ENCODE results near the gene RASSF1. TPM values are rescaled to one million over a fixed set of nuclear protein-coding genes. Genes with fewer than 3 reads are reported as not detected.

The RASSF1 gene
- total and polyA plus RNA-seq, 2 of the 13 experiments (the other 11 are each of a cell fraction or from before 2014, with no cell fraction given), result 10.2 to 27.5 TPM

- H4K20me1 ChIP-seq (ENCODE audit: insufficient read depth, low read length), result no peaks in the 10 kb centered on the region
- no peaks in the 10 kb centered on the region for H3K79me2 ChIP-seq (ENCODE audit: insufficient read depth, low read length)
- peaks cover 17 to 67% of the 10 kb centered on the region in 2 experiments; a peak in 4 of 5 replicates for H3K27me3 ChIP-seq (ENCODE audit: control insufficient read depth in 1 of 2, insufficient read depth in 2 of 2, low read length in 2 of 2)
- no peaks in the 10 kb centered on the region for H3K36me3 ChIP-seq (replicated peaks in 1 of 2; ENCODE audit: control insufficient read depth in 1 of 2, insufficient read depth in 2 of 2, low read length in 2 of 2)
- TF ChIP-seq PCBP1 (IDR thresholded peaks at IDR 0.05; ENCODE audit: borderline replicate concordance, low read depth, low read length), result no peak
- no peak for TF ChIP-seq GLMP (CRISPR knock-in tag; IDR thresholded peaks at IDR 0.05; ENCODE audit: borderline replicate concordance)
- TF ChIP-seq ISX (CRISPR knock-in tag; conservative IDR thresholded peaks at IDR 0.05), result no peak
- TF ChIP-seq ZNF589 (CRISPR knock-in tag; conservative IDR thresholded peaks at IDR 0.05), result no peak
- H3K4me2 ChIP-seq (ENCODE audit: low read depth, low read length), result no peak overlapping the region; the same call in 1 of the 2 replicates
- ChIA-PET CTCF (ENCODE audit: low intra/inter-chr PET ratio, low total read pairs) (no interaction called here), POLR2A (no interaction called here)
- ATAC-seq (no peak), DNase-seq (ENCODE audit: low spot score) (no peak), FAIRE-seq (no peak)
- H3K4me1 ChIP-seq (ENCODE audit: insufficient read depth, low read length), result no peaks in the 10 kb centered on the region
- in situ Hi-C loops (cut with HindIII; ENCODE audit: extremely low pct_ligation_motif_present, low pct_unique_long_range_greater_than_20kb), result no loop called here
- H3K9ac ChIP-seq (ENCODE audit: insufficient read depth, low read depth, low read length), result no peak overlapping the region
- no TSS peak for BruUV-seq (replicated peaks)
- intact Hi-C loops (cut with micrococcal nuclease; ENCODE audit: unreplicated experiment), result no loop called here
- H3K27ac ChIP-seq (ENCODE audit: extremely low read length, insufficient read depth, low read length), result no peak overlapping the region
- no peaks in the 10 kb centered on the region for H3K9me3 ChIP-seq (ENCODE audit: low read length)
- no peak overlapping the region for H3K4me3 ChIP-seq (replicated peaks in 1 of 3; ENCODE audit: insufficient read depth in 1 of 3, low read depth in 2 of 3, low read length in 3 of 3)
- WGBS (ENCODE audit: low lambda C conversion rate), result 67% methylated on average over 3 of the region's 5 CpGs
- H2AFZ ChIP-seq (ENCODE audit: low read length), result no peak overlapping the region
Observed at GRCh38 chr3:50365842-50366220, 25.2 kb upstream of the RASSF1 start.

- Histone ChIP-seq H3K9me3 (ENCODE audit: low read length) (no peaks in the 10 kb centered on the region), H3K4me3 (replicated peaks in 1 of 3; ENCODE audit: insufficient read depth in 1 of 3, low read depth in 2 of 3, low read length in 3 of 3) (peak overlapping the region in 2 of 3 experiments; percentile 29 to 35; a peak in 2 of 6 replicates), H3K27me3 (ENCODE audit: control insufficient read depth in 1 of 2, insufficient read depth in 2 of 2, low read length in 2 of 2) (peaks cover 15 to 62% of the 10 kb centered on the region in 2 experiments; a peak in 4 of 5 replicates), H3K4me2 (ENCODE audit: low read depth, low read length) (peak overlapping the region; percentile 47), H2AFZ (ENCODE audit: low read length) (no peak overlapping the region), H3K9ac (ENCODE audit: insufficient read depth, low read depth, low read length) (no peak overlapping the region), H3K36me3 (replicated peaks in 1 of 2; ENCODE audit: control insufficient read depth in 1 of 2, insufficient read depth in 2 of 2, low read length in 2 of 2) (no peaks in the 10 kb centered on the region), H4K20me1 (ENCODE audit: insufficient read depth, low read length) (no peaks in the 10 kb centered on the region), H3K4me1 (ENCODE audit: insufficient read depth, low read length) (no peaks in the 10 kb centered on the region), H3K27ac (ENCODE audit: extremely low read length, insufficient read depth, low read length) (no peak overlapping the region), H3K79me2 (ENCODE audit: insufficient read depth, low read length) (no peaks in the 10 kb centered on the region)
- in situ Hi-C loops (cut with HindIII; ENCODE audit: extremely low pct_ligation_motif_present, low pct_unique_long_range_greater_than_20kb) (no loop called here), intact Hi-C loops (cut with micrococcal nuclease; ENCODE audit: unreplicated experiment) (no loop called here)
- 72% methylated on average over 26 of the region's 53 CpGs for WGBS (ENCODE audit: low lambda C conversion rate)
- DNase-seq (ENCODE audit: low spot score), result no peak
- ATAC-seq, result peak; percentile 24
- BruUV-seq (replicated peaks), result no TSS peak
- FAIRE-seq, result no peak
- ChIA-PET CTCF (ENCODE audit: low intra/inter-chr PET ratio, low total read pairs) (no interaction called here), POLR2A (interaction anchor here (0.6 kb wide), 1 partner anchor 1340 kb away, joined by 3 read pairs; no protein-coding TSS in a partner anchor)
- TF ChIP-seq DRAP1 (CRISPR knock-in tag; IDR thresholded peaks at IDR 0.05) (no peak), GABPB1 (CRISPR knock-in tag; IDR thresholded peaks at IDR 0.05) (0 out of 2 replicates have a peak, but pooled peaks have one; percentile 16), MTERF4 (CRISPR knock-in tag; IDR thresholded peaks at IDR 0.05) (no peak), ZNF224 (CRISPR knock-in tag; IDR thresholded peaks at IDR 0.05) (no peak), ZNF687 (CRISPR knock-in tag; IDR thresholded peaks at IDR 0.05) (peak; percentile 11; the same call in 1 of the 2 replicates)
Observed at GRCh38 chr3:50365080-50365841, 24.6 kb upstream of the RASSF1 start.
